ENCODE data around the gene ZNF205.

ZNF205 gene

DNA sequence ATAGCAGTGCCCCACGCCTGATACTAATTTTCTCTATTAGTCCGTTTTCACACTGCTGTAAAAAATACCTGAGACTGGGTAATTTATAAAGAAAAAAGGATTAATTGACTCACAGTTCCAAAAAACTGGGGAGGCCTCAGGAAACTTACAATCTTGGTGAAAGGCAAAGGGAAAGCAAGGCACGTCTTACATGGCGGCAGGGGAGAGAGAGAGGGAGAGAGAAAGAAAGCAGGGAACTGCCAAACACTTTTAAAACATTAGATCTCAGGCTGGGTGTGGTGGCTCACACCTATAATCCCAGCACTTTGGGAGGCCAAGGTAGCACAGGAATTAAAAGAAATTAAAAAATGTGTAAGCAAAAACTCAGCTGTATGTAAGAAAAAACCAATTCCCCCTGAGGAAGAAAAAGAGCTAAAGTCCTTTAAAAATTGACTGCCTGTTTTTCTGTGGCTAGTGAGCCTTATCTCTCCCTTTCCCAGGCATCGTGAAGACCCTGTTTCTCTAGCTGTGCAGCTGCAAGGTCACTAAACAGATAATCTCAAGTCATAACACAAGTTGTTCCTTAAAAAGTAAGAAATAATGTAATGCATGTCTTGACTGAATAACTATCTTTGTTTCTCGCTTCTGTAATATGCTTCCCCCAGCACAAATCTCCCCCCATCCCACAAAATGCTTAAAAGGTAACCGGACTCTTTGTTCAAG is 27.3 kb upstream of the ZNF205 start:
- no peak for DNase-seq (ENCODE audit: low spot score)

DNA sequence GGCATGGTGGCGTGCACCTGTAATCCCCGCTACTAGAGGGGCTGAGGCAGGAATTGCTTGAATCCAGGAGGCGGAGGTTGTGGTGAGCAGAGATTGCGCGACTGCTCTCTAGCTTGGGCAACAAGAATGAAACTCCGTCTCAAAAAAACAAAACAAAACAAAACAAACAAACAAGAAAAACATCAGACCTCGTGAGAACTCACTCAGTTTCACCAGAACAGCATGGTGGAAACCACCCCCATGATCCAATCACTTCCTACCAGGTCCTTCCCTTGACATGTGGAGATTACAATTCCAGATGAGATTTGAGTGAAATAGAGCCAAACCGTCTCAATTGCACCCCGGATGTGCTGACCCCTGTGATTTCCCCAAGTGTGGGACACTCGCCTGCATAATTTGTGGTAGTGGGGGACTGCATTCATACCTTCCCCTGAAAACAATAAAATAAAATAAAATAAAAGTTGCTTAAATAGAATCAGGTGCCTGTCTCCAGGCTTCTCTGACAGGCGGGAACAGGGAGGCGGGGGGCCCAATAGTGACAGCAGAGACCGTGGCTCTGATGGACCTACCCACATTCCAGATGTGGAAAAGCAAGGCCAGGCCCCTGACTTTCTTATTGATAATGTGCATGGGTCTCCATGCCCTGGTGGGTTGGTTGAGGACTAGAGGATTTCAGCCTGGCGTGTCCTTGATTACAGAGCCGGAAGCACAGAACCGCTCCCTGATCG is 26.4 kb upstream of the ZNF205 start:
- no peak for DNase-seq (ENCODE audit: low spot score)

GRCh38 chr16:3086596-3087242 is 25.7 kb upstream of the ZNF205 start:
- no peak for DNase-seq (ENCODE audit: low spot score)

- DNase-seq (ENCODE audit: low spot score), result no peak
Observed at GRCh38 chr16:3087243-3088235, 24.8 kb upstream of the ZNF205 start.

GRCh38 chr16:3088450-3088849 is 23.9 kb upstream of the ZNF205 start:
- no peak for DNase-seq (ENCODE audit: low spot score)

- no peak for DNase-seq (ENCODE audit: low spot score)
Observed at GRCh38 chr16:3088925-3089716, 23.3 kb upstream of the ZNF205 start.

DNA sequence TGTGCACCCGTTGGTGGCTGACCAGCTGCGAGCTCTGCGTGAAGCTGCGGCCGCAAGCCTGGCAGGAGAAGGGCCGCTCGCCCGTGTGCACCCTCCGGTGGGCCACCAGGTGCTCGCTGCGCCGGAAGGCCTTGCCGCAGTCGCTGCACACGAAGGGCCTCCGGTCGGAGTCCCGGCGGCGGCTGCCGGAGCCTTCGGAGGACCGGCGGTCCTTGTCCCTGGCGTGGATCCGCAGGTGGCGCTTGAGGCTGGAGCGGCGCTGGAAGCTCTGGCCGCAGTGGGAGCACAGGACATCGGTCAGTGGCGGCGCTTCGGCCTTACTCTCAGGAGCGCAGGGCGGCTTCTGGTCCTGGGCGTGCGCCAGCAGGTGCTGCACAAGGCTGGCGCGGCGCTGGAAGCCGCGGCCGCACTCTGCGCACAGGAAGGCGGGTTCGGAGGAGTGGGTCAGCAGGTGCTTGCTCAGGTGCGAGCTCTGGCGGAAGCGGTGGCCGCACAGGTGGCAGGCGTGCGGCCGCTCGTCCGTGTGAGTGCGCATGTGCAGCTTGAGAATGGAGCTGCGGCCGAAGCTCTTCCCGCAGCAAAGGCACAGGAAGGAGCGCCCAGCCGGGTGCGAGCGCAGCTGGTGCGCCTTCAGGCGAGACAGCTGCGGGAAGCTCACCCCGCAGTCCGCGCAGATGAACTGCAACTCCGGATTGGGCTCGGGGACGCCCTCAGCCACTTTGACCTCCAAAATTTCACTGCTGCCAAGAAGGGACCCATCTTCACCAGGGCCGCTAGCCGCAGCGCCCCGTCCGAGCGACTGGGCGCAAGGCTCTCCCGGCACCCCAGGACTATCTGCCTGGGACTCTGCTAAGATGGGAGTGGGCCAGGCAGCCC is 22.4 kb upstream of the ZNF205 start:
- DNase-seq (ENCODE audit: low spot score), result no peak

DNA sequence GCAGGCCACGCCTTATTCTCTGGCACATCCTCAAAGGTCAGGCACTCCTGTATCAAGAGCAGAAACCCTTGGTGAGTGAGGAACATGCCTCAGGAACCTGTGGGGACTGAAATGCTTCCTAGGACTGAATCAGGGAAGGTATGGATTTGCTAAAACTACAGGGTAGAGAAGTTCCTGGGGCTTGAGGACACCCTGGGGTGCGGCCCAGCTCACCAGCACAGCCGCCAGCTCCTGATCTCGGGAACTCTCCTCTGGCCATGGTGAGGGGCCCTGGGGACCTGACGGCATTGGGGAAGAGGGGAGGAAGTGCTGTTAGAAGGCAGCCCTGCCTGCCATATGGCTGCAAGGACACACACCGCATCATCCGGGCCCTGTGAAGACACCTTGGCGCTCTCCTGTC is 20.8 kb upstream of the ZNF205 start:
- DNase-seq (ENCODE audit: low spot score), result no peak

GRCh38 chr16:3092501-3092941 is 19.9 kb upstream of the ZNF205 start:
- no peak for DNase-seq (ENCODE audit: low spot score)

- no peak for DNase-seq (ENCODE audit: low spot score)
Observed at GRCh38 chr16:3094289-3095027, 17.9 kb upstream of the ZNF205 start.

GRCh38 chr16:3095869-3096268 is 16.5 kb upstream of the ZNF205 start:
- no peak for DNase-seq (ENCODE audit: low spot score)

- DNase-seq (ENCODE audit: low spot score), result no peak
Observed at GRCh38 chr16:3096362-3096761, 16.0 kb upstream of the ZNF205 start.

DNA sequence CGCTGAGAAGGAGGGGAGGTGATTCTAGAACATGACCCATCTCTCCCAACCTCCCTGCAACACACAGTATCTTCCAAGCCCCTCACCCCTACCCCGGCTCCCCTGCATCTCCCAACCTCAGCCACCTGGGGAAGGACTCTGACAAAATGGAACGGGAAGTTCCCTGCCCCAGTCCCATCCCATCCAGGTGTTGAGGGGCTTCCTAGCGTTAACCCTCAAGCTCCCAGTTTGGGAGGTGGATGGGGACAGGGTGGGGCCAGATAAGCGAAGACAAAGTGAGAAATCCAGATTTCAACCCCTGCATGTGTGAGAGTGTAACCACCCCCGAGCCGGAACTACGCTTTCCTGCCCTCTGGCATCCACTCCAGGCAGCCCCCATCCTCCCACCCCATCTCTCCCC is 15.1 kb upstream of the ZNF205 start:
- no peak for DNase-seq (ENCODE audit: low spot score)

DNA sequence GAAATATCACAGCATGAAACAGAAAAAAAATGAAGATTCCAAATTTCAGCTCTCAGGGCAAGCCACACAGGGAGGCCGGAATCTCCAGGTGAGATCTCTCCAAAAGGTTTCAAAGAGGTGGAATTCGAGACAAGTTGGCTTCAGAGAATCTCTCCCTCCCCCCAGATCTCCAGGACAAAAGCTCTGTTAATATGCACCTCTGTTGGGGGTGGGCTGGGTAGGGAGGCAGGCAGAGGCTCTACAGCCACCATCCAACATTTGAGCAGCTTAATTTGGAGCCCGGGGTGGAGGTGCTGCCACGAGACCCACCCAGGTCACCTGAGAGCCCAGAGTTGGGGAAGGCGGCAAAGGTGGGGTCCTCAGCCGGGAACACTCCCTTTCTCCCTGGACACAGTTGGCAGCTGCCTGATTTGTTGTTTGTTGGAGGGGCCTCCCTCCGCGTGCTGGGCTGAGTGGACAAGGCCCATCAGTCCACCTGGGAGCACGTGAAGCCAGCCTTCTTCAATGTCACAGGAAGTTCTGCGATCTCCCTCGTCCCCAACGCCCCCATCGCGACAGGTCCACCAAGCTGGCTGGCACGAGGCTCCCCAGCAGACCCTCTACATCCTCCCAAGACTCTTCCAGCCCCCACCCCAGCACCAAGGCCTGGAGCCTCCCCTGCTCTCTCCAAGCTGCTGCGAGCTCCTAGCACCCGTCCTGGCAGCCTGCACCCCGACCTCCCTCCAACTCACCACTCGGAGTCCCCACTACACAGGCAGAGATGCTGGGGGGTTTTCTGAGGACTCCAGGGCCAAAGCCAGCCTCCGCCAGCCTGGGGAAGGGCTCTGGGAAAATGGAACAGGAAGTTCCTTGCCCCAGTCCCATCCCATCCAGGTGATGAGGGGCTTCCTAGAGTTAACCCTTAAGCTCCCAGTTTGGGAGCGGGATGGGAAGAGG is 13.7 kb upstream of the ZNF205 start, which contains the start of gene ZSCAN10:
Gene ZSCAN10, minus strand, starts transcription at position 836 of the 936 bp plus-strand sequence. CDS start 6,357 bp downstream, outside the sequence.
- no peak for DNase-seq (ENCODE audit: low spot score)

DNA sequence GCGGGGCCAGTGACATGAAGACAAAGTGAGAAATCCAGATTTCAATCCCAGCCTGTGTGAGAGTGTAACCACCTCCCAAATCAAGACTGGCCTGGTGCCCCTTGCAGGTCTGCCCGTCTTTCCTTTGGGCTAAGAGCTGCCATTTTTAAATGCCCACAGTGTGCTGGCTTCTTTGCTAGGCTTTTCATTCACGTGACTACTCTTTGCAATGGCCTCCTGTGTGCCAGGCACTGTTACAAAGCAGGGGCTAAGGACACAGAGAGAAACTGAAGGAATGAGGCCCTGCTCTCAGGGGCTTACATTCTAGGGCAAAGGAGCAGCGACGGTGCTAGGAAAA is 13.0 kb upstream of the ZNF205 start:
- no peak for DNase-seq (ENCODE audit: low spot score)

GRCh38 chr16:3099732-3100499 is 12.5 kb upstream of the ZNF205 start:
- peak; percentile 94 for DNase-seq (ENCODE audit: low spot score)
